ENCODE results near the gene PPT2. TPM values are rescaled to one million over a fixed set of nuclear protein-coding genes. Genes with fewer than 3 reads are reported as not detected.
A peak's percentile ranks its signal among the peaks of the same experiment; 100 is the strongest.

The PPT2 gene
- total RNA-seq, 1 donor from 2014 or later: 40.8 TPM

GRCh38 chr6:32194388-32194787 is 40.4 kb downstream of the PPT2 start:
- no peak overlapping the region for H3K4me3 Mint-ChIP-seq (ENCODE audit: unreplicated experiment)
- DNase-seq (ENCODE audit: extremely low spot score, unreplicated experiment): no peak
- no peaks in the 10 kb centered on the region for H3K27me3 Mint-ChIP-seq (ENCODE audit: unreplicated experiment)
- peak overlapping the region; percentile 98 for H3K27ac Mint-ChIP-seq (ENCODE audit: unreplicated experiment)
- TF ChIP-seq CTCF (IDR thresholded peaks at IDR 0.05): no peak
- H3K4me1 Mint-ChIP-seq (ENCODE audit: unreplicated experiment): peaks cover 43% of the 10 kb centered on the region
- H3K9me3 Mint-ChIP-seq (ENCODE audit: unreplicated experiment): no peaks in the 10 kb centered on the region
- no peaks in the 10 kb centered on the region for H3K36me3 Mint-ChIP-seq (ENCODE audit: unreplicated experiment)

- H3K27me3 Mint-ChIP-seq (ENCODE audit: unreplicated experiment): no peaks in the 10 kb centered on the region
- TF ChIP-seq CTCF (IDR thresholded peaks at IDR 0.05): peak; percentile 64
- H3K27ac Mint-ChIP-seq (ENCODE audit: unreplicated experiment): peak overlapping the region; percentile 98
- no peaks in the 10 kb centered on the region for H3K36me3 Mint-ChIP-seq (ENCODE audit: unreplicated experiment)
- peak overlapping the region; percentile 77 for H3K4me3 Mint-ChIP-seq (ENCODE audit: unreplicated experiment)
- no peaks in the 10 kb centered on the region for H3K9me3 Mint-ChIP-seq (ENCODE audit: unreplicated experiment)
- H3K4me1 Mint-ChIP-seq (ENCODE audit: unreplicated experiment): peaks cover 43% of the 10 kb centered on the region
- DNase-seq (ENCODE audit: extremely low spot score, unreplicated experiment): no peak
Measured at GRCh38 chr6:32194825-32195651, 41.1 kb downstream of the PPT2 start.

DNA sequence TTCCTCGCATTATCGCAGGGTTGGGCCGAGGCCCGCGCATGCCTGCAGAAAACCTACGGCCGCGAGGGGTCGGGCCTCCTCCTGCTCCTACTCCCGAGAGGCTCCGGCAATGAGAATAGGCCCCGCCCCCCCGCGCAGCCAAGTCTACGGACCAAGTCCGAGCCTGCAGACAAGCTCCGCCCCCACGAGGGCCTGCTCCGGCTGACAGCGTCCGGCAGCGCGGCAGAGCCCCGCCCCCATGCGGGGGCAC is 41.6 kb downstream of the PPT2 start:
- Mint-ChIP-seq H3K9me3 (ENCODE audit: unreplicated experiment) (no peaks in the 10 kb centered on the region), H3K4me3 (ENCODE audit: unreplicated experiment) (peak overlapping the region; percentile 96), H3K36me3 (ENCODE audit: unreplicated experiment) (no peaks in the 10 kb centered on the region), H3K27ac (ENCODE audit: unreplicated experiment) (peak overlapping the region; percentile 100), H3K4me1 (ENCODE audit: unreplicated experiment) (peaks cover 38% of the 10 kb centered on the region), H3K27me3 (ENCODE audit: unreplicated experiment) (no peaks in the 10 kb centered on the region)
- TF ChIP-seq CTCF (IDR thresholded peaks at IDR 0.05): peak; percentile 31
- peak; percentile 100 for DNase-seq (ENCODE audit: extremely low spot score, unreplicated experiment)

DNA sequence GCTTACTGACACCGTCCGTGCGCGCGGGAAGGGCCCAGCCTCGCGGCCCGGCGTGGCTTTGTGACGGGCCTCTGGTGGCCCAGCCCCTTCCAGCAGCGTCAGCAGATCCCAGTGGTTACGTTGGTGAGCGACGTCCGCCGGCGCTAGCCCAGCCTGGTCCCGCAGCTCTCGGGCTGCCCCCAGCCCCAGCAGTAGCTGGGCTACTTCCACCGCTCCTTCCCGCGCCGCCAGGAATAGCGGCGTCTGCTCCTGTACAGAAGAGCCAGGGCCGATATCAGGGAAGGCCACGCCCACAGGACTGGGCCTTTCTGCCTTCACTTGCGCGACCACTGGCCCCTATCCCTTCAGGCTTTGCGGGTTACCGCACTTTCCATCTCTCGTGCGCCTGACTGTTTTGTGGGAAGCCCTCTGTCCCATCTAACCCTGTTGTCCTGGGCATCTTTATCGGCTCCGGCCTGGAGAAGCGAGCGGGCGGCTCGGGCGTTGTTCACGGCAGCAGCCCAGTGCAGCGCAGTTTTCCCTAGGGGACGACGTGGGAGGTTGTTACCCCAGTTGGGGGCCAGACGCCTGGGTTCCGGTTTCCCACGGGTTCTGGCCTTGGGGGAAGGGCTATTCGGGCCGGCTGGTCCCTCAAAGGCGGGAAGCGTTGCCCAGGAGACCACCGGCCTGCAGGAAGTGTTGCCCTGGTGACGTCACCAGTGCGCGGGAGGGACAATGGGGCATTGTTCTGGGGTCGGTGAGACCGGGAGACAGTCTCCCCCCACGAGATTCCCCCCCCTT is 42.2 kb downstream of the PPT2 start:
- H3K36me3 Mint-ChIP-seq (ENCODE audit: unreplicated experiment): no peaks in the 10 kb centered on the region
- no peak for TF ChIP-seq CTCF (IDR thresholded peaks at IDR 0.05)

More for the DNA sequence above, 42.2 kb downstream of the PPT2 start:
- Mint-ChIP-seq H3K4me1 (ENCODE audit: unreplicated experiment) (peaks cover 35% of the 10 kb centered on the region), H3K27me3 (ENCODE audit: unreplicated experiment) (no peaks in the 10 kb centered on the region), H3K9me3 (ENCODE audit: unreplicated experiment) (no peaks in the 10 kb centered on the region), H3K4me3 (ENCODE audit: unreplicated experiment) (peak overlapping the region; percentile 96), H3K27ac (ENCODE audit: unreplicated experiment) (peak overlapping the region; percentile 100)
- peak; percentile 92 for DNase-seq (ENCODE audit: extremely low spot score, unreplicated experiment)
